ENCODE measurements around the gene USP35.
"Not testable (repeated sequence)": the region's sequence is repeated elsewhere in the genome, so short reads cannot be mapped to it uniquely, and the experiment has no call there.

The USP35 gene

DNA sequence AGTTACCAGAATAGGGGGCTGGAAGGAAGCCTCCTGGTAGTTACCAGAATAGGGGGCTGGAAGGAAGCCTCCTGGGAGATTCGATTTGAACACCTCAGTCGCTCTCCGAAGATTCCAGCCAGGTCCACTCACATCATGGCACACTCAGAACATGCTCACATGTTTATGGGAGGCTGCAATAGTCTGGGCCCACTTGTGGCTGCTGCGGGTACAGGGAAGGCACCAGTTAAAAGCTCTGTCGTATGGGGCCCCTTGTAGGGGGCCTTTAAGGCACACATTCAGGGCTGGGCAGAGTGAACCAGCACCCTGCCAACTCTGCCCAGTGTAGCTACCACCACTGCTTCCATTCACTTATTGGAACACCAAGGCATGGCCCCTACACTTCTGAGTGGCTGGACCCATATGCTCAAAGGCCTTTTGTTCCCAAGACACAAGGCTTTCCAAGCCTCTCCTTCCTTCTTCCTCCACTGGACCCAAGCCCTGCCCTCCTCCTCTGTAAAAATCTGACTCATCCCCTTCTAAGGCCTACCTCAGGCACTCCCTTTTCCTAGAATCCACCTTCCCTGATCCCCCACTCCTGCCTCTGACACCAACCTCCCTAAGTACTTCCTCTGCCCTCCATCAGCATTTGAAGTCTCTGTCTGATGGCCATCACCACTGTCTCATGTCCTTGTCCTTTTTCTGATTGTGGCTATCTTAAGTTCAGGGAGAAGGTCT lies 28.0 kb downstream of the USP35 start:
- no peak for DNase-seq

DNA sequence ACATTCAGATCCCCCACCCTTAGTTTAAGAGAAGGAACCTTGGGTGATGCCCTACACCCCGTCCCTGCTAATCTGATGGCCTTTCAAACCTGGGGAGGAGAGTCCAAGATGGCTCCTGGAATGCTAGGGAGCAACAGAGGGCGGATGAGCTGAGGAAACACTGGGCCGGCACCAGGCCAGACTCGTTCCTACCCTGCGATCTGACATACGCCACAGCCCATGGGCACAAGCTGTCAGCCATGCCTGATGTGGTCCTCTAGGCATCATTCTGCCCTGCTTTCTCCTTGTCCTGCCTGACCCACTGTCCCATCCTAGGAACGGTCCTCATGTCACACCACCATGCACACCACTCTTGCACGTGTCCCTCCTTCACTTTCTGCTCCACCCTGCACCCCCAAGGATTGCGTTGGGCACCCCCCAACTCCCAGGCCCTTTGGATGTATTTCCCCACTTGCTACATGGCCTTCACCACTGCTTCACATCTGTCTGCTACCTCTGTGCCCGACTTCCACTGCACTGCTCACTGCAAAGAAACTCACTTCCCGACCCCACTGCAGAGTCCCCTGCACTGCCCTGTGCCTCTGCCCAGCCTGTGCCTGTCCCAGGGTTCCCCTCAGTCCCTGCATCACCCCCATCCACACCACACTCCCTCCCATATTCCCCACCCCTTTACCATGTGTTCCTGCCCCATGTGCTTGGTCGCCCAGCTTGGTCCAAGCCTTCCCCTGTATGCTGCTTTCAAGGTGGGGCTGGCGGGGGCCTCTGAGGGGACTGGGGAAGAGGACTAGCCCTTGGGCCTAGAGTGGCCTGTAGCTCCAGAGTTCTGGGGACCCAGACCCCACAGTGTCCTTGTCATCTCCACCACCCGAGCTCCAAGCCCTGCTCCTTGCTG lies 29.2 kb downstream of the USP35 start:
- DNase-seq: no peak

DNA sequence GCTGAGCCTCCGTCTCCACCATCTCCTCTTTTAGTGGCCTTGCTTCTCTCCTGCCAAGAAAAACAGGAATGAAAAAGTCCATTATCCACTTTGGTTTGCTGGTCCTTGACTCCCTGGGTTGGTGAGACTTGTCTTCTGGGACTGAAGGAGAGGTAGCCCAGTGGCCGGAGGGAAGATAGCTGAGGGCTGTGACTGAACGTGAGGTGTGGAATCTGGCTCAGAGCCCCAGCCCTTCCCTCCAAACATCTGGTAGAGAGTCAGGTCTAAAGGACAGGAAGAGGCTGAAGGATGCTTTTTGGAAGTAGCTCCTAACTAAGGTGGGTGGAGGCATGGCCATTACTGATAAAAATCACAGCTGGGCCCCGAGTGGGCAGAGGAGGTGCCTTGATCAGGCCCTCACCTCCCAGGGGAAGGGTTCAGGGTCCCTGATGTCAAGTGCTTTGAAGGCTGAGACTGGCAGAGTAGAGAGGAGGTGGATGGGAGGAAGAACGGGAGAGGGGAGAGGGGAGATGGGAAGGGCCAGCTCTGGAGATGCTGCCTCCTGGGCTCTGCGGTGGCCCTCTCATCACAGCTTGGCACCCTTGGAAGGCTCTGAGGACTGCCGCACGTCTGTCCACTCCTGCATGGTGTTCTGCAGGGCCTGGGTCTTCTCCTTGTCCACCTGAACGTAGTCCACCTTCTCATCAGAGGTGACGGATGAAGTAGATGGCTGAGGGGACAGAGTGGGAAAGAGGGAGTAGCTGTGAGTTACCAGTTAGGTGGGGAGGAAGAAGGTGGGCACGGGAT lies 30.2 kb downstream of the USP35 start:
- no peak for DNase-seq

DNA sequence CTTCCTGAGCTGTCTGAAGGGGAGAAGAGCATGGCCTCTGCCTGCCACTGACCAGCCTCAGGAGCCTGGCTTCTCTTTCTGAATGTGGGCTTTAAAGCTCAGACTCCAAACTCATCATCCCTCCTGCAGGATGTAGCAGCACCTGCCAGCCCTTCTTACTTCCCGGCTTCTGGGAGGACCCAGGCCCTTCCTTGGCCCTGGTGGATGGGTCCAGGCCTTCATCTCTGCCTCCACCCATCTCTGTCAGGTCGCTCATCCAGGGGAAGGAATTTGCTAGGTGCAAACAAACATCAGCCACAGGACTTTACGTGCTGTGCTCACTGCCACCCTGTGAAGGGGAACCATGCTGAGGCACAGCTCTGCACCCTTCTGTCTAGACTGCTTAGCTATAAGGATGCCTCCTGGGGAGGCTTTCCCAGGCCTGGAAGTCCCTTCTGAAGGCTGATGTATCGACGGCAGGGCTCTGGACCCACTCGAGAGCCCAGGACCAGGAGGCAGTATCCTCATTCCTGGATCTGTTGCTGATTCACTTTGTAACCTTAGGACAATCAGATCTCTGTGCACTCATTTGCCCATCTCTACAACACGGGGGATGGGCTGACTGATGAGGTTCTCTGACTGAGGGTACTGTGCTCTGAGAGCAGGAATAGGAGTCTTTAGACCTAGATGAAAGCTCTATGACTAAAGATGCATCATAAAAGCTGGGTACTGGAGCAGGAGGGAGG lies 30.9 kb downstream of the USP35 start:
- DNase-seq: peak in 5 of 51 donors; percentile 13 to 48 (median 16)

DNA sequence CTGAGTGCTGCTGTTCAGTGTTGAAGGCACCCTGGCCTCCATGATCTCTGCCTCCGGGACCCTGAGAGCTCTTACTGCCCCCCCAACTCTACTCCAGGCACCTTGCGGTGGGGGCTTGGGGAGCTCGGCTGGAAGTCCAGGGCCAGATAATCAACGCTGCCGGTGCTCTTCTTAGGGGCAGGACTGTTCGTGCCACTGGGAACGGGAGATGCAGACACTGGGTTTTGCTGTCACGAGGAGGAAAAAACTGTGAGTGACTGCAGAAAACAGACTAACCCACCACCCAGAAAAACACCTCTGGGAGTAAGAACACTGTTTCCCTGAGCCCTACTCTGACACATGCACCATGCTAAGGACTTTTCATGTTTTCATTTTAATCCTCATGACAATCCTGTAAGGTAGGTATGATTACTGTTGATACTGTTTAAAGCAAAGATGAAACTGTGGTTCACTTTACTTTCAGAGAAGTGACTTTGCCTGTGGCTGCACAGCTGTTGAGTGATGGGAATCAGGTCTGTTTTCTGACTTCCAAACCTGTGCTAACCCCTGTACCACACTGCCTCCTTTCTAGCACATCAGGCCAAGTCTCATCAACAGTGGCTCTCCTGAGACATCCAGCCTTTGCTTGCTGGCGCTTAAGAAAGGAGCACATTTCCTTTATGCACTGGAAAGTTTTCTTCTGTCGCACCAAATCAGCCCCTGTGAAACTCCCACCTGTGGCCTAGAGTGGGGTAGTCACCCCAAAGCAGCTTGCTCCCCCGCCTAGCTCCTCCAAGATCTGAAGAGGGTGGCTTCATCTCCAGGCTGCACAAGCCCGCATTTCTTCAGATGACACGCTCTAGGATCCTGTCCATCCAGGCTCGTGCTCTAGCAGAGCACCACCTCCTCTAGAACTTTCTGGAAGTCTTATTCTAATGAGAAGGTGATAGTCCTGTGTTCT lies 31.8 kb downstream of the USP35 start:
- DNase-seq: no peak

DNA sequence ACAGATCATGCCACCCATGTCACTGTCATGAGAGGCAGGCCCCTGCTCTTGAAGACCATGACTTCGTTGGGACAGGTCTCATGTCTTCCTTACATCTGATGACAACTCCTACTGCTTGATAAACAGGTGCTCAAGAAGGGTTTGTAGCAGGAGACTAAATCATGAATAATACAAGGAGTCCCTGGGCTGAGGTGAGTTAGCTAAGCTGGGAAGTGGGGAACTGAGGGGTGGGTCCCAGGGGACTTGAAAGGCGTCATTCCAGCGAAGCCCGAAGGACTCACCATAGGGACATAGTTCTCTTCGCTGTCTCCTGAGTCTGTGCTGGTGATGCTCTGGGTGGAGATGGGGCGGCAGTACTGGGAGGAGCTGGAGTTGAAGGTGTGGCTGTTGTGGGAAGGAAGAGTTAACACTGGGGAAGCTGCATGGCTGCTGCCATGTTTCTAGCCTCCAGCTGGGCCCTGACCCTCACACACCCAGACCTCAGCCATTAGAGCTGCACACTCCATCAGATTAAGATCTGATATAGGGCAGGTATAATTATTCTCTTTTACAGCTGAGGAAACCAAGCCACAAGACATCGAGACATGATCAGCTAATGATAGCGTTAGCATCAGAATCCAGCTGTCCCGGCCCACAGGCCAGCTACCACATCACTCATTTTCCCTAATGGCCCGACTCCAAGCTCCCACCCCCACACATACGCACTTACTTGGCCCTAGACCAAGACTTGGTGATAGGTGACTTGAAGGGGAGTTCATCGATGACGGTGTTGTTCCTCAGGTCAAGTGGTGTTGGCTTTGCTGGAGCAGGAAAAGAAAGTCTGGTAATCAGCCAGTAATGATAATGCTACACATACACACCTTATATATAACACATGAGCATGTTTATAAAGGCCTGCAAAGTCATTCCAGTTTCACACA lies 32.9 kb downstream of the USP35 start:
- DNase-seq: no peak

DNA sequence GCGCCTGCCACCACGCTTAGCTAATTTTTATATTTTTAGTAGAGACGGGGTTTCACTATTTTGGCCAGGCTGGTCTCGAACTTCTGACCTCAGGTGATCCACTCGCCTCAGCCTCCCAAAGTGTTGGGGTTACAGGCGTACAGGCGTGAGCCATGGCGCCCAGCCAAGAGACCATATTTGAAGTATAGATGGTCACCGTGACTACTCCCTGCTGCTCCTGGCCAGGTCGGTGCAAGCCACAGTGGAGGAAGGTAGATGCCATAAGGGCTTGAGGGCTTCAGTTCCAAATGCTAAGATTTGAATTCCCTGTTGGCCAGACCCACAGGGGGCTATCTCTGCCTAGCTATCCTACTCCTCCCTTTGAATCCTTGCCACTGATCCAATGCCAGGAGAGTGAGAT lies 34.0 kb downstream of the USP35 start:
- DNase-seq: not testable (repeated sequence)

DNA sequence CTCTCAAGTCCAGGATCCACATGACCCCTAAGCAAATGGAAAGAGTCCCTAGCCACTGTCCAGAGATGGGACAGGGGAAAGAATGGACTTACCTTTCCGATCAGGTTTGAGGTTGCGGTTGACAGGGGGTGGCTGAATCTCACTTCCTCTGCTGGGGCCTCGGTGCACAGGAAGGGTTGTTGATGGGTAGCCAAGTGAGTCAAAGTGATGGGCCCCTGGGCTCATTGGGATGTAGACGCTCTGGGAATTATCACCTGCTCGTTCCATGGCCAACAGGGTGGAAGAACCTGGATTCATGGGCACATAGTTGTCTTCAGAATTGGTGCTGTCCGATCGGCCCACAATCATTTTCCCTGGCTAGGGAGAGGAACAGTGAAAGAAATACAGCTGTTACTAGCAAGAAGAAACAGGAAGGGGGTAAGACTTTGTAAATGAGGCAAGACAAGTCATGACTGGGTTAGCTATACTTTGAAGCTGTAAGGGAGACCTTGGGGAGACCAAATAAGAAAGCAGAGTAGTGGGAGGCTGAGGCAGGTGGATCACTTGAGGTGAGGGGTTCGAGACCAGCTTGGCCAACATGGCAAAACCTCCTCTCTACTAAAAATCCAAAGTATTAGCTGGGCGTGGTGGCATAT lies 34.7 kb downstream of the USP35 start:
- DNase-seq: no peak

DNA sequence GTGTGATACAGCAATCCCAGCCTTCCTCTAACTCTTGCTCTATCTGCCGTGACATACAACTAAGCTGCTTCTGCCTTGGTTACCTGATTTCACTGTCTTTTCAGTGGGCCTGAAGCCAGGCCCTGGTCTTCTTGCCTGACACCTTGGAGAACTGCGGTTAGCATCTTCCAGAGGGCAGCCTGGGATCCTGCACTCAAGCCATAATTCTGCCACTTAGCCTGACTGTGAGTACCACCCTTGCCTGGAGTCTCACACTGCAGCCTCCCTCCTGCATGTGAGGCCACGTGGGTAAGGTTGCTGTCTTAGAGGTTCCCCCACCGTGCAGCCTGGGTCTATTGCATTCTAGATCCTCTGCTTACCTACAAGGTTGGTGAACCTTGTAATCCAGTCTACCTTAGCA lies 35.8 kb downstream of the USP35 start:
- DNase-seq: no peak

DNA sequence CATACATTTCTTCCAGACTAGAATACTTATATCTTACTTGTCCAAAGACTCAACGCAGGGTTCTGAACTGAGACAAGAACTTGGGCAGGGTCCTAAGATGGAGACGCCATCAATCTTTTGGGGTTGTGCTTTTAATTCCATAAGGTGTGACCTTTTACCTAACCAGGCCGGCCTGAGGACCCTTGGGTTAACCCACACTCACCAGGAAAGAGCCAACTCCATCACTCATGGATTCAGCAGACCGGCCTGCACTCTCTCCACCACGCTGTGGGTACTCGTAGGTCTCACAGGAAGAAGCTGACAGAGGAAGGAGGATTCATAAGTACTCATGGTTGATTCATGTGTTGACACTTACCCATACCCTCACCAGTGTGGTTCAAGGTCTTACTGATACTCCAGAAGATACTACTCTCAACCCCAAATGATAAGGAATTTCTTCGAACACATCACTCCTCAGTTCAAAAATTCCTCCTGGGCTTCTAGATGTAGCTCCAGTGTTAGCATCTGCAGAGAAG lies 36.2 kb downstream of the USP35 start:
- DNase-seq: no peak

DNA sequence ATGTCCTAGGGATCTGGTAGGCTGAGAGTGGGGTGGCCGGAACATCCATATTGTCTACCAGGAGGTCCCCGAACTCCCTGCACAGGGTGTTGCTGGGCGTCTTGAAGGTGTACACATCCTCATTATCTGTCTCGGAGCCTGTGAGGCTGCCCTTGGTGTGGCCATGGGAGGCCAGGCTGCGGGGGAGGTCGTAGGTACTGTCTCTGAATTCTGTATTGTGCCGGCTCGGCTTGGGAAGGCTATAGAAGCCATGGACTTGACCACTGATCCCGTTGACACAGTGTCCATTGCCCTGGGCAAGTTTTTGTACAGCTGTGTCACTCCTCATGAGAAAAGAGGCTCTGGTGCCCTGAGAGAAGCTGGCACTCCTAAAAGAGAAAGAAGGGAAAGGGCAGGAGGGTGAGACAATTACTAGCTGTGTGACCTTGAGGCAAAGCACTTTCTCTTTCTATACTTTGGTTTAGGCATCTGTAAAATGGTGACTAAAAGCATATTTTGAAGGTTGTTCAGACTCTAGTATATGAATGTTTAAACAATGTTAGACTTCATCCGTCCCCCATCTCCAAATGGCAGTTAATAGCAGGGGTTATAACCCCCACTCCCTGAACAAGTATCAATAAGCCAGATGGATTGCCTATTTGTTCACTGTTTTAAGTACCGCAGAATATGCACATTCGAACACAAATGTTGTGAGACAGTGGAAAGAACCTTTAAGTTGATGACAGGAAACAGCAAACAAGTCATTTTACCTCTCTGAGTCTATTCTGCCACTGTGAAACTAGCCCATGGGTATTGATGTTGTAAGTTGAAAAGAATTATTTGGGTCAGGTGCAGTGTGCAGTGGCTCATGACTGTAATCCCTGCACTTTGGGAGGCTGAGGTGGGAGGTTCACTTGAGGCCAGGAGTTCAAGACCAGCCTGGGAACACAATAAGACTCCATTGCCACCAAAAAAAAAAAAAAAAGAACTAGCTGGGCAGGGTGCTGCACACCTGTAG lies 38.3 kb downstream of the USP35 start:
- DNase-seq: no peak

DNA sequence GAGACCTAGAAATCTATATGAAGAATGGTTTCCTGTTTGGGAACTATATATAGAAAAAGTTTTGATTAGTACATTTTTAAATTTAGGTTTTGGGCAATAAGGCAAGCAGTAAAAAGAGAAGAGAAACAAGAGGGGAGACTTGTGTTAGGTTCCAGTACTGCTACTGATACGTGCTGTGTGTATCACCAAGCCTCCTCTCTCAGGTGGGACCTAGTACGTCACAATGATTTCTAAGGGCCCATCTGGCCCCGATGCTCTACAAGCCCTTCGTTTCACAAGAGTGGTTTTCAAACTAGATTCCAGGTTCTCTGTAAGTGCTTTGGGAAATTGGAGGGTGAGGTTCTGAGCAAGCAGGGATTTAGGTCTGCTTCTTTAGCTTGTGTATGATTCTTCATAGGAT lies 39.2 kb downstream of the USP35 start:
- DNase-seq: no peak

DNA sequence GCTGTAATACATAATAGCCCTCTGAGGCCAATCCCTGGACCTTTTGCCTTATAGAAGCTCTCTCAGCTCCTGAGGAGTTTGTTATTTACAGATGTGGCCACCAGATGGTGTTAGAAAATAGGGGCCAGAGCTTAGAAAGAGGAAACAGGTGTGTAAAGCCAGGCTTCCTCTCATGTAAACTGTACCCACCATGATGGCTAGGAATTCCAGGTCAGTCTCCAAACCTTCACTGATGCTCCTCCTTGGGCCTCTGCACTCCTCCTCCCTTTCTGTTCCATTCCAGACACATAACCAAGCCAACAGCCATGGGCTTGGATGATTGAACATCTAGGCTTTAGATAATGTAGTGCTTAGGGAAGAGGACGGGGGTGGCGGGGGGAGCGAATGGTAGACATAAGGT lies 39.7 kb downstream of the USP35 start:
- peak in 14 of 51 donors; percentile 8 to 59 (median 22) for DNase-seq

DNA sequence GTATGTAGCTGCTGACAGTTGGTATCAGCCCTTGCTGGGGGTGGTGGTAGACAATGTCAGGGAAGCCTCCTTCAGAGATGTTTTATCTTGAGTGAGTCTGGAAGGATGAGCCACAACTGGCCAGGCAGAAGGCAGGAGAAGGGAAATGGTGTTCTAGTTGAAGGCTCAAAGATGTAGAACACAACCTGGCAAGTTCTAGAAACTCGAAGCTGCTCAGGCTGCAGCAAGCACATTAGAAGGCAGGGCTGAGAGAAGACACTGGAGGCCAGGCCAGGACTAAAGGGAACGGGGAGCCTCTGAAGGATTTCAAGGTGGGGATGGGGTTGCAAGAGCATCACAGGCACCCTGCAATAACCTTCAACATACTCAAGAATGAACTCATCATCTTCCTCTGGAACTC lies 40.4 kb downstream of the USP35 start:
- DNase-seq: no peak

DNA sequence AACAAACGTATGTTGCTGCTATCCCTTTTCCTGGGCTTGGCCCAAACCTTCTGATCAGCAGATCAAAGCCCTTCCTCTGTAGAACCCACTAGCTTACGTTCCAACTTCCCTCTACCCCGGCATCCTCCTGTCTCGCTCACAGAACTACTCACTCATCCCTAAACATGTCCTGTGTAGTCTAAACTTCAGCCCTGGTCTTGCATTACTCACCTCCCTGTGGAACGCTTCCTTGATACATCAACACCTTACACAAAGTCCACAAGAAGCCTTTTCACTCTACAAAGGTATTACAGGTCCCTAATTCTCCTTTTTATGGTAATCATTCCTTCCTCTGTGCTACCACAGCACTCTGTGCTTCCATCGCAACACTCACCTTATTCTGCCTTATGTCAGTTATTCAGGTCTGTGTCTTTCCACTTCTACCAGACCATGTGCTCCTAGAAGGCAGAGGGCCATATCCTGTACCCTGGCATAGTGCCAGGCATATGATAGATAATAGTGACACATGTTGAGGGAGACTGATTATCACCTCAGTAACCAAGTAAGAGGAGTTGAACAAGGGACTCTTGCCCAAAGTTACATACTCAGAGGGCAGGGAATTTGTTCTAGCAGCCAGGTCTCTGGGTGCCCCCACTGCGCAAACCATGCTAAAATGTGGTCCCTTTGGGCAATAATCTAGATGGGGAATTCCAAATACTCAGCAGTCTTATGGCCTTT lies 41.6 kb downstream of the USP35 start:
- DNase-seq: no peak

DNA sequence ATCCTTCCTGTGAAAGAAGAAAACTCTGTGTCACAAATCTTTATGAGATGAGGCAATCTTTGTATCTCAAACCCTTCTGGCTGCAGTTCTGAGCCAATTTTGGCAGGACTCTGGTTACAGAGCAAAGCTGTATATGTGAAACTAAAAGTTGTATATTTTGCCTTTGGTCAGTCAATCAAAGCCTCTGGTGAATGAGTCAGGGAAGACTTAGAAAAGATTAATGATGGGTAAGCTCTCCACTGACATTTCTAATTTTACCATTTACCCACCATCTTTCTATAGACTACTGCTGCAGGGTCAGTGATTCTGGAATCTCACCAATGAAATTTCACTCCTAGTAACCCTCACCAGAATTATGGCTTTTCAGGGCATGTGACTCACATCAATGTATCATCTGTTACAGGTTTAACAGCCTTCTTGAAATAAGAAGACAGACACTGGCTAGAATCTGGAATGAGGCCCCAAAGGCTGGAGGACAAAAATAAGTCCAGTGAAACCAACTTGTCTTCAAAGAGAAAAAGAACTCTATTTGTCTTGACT lies 43.3 kb downstream of the USP35 start:
- no peak for DNase-seq

All from hypothalamus (tissue), 51 donors.